Fibroblast of skin of right quadriceps (primary cell): ENCODE data around the gene FTO.
A peak's percentile ranks its signal among the peaks of the same experiment; 100 is the strongest.
"Not testable (repeated sequence)": the region's sequence is repeated elsewhere in the genome, so short reads cannot be mapped to it uniquely, and the experiment has no call there.

ENCODE experiments used
- DNase-seq: peaks from one replicate; pipeline ENCODE4 v3.0.0-alpha.2; 2013

Gene FTO

GRCh38 chr16:53703590-53704444 lies at the start of gene FTO, which contains the start of gene RPGRIP1L:
Gene FTO, plus strand, starts transcription at chr16:53704156.
Gene RPGRIP1L, minus strand, starts transcription at chr16:53703859. Its CDS starts 3,136 bp downstream, at chr16:53700723.
- peak; percentile 99 for DNase-seq

- DNase-seq = no peak
These were observed 49.0 kb upstream of the FTO start for GRCh38 chr16:53654946-53655345.

GRCh38 chr16:53662072-53662471 lies 41.9 kb upstream of the FTO start:
- no peak for DNase-seq

DNA sequence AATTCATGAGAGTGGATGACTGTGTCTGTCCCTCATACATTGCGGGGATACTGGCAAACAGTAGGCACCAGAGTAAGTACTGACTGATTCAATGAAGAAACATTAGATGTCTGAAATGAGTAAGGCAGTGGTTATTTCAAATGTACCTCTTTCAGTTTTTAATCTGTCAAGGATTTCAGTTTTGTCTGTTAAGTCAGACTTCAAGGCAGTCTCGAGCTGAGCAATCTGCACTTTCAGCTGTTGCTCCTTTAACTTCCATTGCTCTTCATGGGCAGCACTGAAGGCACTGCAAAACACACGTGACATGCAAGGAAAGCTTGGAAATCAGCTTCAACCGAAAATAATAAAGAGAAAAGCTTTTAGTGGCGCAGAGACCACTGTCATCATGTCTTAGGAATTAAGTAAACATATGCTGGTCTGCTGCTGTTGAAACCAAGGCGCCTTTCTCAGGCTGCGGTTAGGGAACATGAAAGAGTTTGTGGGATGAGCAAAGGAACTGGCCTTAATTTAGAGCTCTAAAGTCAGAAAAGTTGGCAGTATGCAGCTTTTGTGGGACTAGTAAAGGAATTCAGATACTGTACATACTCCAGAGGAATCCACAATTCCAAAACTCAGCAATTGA lies 39.1 kb upstream of the FTO start:
- peak; percentile 99 for DNase-seq

DNA sequence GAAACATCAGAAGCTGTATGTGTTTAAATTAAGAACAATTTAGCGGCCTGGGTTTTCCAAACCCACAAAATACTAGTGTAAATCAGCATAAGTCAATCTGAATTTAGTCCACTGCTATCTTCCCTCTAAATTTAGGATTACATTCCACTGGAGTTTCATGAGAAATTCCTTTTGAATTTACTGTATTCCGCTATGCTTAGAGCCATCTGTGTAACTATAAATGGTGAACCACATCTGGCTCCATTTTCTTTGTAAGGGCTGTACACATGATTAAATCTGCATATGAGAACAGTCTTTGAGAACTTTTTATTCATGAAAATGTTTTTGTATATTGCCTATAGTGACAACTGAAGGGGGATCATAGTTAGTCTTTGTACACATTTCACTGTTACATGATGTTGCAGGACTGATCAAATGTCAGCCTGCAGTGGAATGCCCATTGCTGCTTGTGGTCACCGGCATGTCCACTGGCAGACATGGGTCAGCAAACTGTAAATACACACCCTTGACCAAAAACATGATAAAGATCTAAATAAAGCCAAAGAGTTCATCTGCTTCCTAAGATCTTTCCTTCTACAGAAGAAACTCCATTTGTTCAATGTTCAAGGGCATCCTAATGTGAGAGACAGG lies 37.1 kb upstream of the FTO start:
- DNase-seq = peak; percentile 88

GRCh38 chr16:53668869-53669268 lies 35.1 kb upstream of the FTO start:
- no peak for DNase-seq

- DNase-seq = no peak
These were observed 31.5 kb upstream of the FTO start for GRCh38 chr16:53672461-53672860.

GRCh38 chr16:53673189-53673588 lies 30.8 kb upstream of the FTO start:
- no peak for DNase-seq

GRCh38 chr16:53678155-53678554 lies 25.8 kb upstream of the FTO start:
- no peak for DNase-seq

DNA sequence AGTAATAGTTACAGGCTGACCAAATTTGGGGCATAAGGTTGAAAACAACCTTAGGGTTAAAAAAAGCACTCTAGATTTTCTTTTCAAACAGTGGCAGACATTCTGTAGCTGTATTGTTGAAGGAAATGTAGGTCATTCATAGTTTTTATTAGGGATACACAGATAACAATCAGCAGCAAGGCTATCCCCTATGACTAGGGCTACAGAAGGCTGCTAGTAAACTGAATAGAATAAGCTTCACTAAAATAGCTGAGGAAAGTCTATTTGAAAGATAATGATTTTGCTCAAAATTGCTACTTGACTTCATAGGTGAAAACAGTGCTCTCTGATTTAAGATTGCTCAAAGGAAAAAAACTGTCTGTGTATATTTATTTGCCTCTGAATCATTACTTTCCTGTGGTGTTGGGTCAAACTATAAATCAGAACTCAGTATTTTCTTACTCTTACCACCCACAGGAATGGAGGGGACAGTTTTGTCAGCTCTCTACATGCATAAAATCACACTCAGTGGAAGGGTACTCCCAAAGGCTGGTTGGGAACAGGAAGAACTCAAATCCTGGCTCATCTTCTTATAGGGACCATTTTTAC lies 25.1 kb upstream of the FTO start:
- peak; percentile 54 for DNase-seq

GRCh38 chr16:53680756-53681155 lies 23.2 kb upstream of the FTO start:
- no peak for DNase-seq

GRCh38 chr16:53681354-53681753 lies 22.6 kb upstream of the FTO start:
- DNase-seq = no peak

DNA sequence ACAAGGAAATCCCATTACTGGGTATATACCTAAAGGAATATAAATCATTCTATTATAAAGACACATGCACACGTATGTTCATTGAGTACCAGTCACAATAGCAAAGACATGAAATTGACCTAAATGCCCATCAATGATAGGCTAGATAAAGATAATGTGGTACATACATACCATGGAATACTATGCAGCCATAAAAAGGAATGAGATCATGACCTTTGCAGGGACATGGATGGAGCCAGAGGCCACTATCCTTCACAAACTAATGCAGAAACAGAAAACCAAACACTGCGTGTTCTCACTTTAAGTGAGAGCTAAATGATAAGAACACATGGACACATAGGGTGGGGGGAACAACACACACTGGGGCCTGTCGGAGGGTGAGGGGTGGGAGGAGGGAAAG lies 18.6 kb upstream of the FTO start:
- not testable (repeated sequence) for DNase-seq

- no peak for DNase-seq
These were observed 17.2 kb upstream of the FTO start for GRCh38 chr16:53686710-53687109.

DNA sequence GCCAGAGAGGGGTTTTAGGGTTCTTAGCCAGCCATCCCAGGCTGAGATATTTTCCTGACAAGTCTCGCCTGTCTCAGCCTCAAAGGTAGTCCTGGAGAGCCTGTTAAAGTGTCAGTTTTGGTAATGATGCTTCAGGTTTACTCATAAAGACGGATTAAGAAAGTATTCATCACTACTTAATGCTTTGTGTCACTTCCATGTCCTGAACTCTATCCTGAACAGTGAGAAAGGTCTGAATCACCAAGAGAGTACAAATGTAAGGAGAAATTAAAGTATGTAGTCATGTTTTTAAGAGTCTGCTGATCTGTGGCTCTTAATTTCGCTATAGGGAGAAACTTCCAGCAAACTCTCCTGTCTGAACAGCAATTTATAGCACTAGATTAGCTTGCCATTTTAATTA lies 14.3 kb upstream of the FTO start:
- peak; percentile 39 for DNase-seq

- DNase-seq = no peak
These were observed 13.2 kb upstream of the FTO start for GRCh38 chr16:53690771-53691170.

DNA sequence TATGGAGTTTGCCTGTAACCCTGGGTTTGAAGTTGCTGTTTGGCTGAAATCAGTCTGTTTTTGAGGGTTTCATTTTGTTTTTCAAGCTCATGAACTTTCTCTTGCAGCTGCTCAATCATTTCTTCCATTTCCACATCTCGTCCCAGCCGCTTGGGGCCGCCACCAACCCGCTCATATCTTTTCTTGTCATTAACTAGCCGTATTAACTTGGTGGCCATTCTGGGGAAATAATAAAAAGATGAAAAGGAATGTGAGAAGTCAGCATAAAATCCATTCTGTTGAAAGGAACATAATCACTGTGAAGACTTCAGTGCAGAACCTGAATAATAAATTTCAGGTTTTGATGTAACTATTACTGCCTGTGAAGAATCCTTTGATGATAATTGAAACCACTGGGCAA lies 11.8 kb upstream of the FTO start:
- DNase-seq = peak; percentile 63

DNA sequence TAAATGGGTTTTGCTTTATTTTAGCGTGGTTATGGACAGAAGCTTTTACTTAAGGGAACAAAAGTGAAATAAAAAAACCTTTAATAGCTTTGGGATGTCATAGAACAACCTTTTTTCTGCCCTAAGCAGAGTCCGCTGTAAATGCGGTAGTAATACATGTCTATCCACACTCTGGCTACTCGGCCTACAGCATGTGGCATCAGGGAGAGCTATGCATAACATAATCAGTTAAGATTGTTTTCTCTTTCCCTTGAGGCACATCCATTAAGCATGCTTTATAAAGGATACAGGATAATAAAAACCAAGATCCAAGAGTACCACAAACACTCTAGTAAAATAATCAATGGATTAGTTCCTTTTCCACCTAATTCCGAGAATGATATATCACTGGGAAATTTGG lies 10.6 kb upstream of the FTO start:
- no peak for DNase-seq

DNA sequence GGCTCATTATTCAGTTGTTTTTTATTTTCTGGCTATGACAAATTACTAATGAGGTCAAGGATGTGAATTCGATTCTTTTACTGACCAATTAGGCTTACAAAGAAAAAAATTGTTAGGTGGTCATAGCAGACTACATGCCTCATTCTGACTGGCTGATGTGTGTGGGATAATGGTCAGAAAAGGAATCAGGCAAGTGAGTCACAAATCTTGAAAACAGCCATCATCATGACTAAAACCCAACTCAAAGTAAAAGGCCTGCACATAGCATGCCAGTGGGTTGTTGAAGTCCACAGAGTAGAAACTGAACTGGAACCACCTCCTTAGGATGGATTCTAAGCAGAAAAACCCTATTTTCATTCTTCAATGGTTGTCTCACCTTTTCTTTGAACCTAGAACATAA lies 8.9 kb upstream of the FTO start:
- peak; percentile 87 for DNase-seq

DNA sequence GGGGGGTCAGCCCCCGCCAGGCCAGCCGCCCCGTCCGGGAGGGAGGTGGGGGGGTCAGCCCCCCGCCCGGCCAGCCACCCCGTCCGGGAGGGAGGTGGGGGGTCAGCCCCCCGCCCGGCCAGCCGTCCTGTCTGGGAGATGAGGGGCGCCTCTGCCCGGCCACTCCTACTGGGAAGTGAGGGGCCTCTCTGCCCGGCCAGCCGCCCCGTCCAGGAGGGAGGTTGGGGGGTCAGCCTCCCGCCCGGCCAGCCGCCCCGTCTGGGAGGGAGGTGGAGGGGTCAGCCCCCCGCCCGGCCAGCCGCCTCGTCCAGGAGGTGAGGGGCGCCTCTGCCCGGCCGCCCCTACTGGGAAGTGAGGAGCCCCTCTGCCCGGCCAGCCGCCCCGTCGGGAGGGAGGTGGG lies 5.7 kb upstream of the FTO start:
- not testable (repeated sequence) for DNase-seq

GRCh38 chr16:53704445-53704813 lies 473 bp downstream of the FTO start:
- DNase-seq = no peak

DNA sequence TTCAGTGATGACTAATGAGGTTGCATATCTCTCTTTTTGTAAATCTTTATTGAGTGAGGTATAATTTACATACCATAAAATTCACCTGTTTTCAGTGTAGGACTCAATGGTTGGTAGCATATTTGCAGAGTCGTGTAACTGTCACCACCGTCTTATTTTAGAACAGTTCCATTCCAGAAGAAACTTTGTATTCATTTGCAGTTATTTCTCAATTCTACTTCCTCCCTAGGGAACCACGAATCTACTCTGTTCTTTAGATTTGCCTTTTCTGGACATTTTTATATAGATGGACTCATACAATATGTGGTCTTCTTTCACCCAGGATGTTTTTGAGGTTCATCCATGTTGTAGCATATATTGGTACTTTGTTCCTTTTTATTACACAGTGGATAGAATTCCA lies 3.7 kb downstream of the FTO start:
- DNase-seq = peak; percentile 42

DNA sequence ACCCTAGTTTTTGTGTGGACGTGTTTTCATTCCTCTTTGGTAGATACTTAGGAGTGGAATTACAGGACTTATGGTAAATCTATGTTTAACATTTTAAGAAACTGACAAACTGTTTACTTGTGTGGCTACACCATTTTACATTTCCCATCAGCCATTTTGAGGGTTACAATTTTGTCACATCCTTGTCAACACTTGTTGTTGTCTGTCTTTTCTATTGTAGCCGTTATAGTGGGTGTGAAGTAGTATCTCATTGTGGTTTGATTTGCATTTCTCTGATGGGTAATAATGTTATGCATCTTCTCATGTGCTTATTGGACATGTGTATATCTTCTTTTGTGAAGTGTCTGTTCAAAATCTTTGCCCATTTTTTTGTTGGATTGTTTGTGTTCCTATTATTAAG lies 4.5 kb downstream of the FTO start:
- DNase-seq = no peak

DNA sequence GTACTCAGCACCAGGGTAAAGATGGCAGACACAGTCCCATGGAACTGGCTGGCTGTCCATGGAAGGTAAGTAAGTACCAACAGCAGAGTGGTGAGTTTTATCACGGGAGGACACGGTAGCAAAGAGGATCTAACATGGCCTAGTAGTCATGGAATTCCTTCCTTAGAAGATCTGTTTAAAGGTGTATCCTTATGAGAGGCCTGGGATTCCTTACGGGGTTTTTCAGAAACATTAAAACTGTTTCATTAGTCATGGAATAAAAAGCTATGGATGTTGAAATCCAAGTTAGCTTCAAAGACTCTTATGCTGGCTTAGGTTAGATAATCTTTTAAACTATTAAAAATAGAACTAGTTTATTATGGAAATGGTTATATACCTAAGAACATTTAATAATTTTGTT lies 7.4 kb downstream of the FTO start:
- no peak for DNase-seq
